ENCODE measurements around the gene TEAD4.

The TEAD4 gene

GRCh38 chr12:2960996-2961616 is 1.9 kb downstream of the TEAD4 start:
- no peak for DNase-seq

- no peak for DNase-seq
These were observed 2.5 kb downstream of the TEAD4 start for GRCh38 chr12:2961705-2962104.

- no peak for DNase-seq
These were observed 4.1 kb downstream of the TEAD4 start for GRCh38 chr12:2963154-2963759.

DNA sequence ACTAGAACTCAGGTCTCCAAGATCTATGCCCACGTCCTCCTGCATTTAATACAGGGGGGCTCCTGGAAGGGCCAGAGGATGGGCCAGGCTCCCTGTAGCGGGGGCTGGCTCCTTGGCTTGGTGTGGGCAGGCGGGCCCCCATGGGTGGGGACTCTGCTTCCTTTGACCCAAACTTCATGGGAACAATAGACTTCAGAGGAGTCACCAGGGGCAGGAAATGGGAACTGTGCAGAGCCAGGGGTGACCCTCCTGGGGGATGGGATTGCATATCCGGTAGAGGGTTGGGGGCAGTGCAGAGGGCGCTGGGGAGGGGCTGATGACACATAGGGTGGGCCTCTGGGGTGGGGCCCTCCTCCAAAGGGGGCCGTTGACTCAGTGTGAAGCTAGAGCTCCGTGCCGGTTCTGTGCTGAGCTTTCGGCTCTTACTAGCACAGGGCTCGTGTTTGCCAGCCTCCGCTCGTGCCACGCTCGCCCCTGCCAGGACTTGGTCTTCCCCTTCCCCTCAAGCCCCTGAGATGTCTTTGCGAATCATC is 4.6 kb downstream of the TEAD4 start:
- DNase-seq, result no peak

DNA sequence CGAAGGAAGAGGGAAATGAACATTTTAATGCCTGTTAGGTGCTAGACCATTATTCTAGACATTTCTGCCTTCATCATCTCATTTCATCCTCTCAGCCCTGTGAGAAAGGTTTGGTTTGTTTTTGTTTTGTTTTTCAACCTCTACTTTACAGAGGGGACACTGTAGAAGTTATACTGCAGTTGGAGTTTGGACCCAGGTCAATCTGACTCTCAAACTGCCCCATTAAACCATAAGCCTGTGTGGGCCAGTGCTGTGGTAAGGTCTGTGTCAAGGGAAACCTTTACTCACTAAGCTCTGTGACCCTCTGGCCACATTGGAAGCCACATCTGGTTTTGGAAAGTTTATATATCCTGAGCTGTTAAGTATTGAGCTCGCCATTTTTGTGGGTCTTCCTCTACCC is 8.5 kb downstream of the TEAD4 start:
- DNase-seq, result no peak

GRCh38 chr12:2970744-2971143 is 11.5 kb downstream of the TEAD4 start:
- DNase-seq, result no peak

DNA sequence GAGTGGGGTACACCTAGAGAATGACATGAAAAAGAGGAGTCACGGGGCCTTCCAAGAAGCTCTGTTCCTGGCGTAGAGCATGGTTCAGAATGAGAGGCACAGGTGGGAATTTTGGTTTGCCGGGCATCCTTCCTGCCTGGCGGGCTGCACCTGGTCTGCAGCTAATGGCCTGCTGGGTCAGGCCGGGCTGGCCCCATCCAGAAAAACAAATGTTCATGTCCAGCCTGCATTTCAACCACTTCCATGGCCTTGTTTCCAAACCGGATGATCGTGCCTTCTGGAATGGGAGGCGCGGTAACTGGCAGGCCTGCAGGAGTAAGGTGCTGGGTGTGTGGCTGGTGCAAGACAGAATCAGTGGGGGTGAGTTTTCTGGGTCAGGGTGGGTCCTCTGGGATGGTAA is 14.4 kb downstream of the TEAD4 start:
- no peak for DNase-seq

GRCh38 chr12:2974560-2974971 is 15.4 kb downstream of the TEAD4 start:
- DNase-seq, result no peak

DNA sequence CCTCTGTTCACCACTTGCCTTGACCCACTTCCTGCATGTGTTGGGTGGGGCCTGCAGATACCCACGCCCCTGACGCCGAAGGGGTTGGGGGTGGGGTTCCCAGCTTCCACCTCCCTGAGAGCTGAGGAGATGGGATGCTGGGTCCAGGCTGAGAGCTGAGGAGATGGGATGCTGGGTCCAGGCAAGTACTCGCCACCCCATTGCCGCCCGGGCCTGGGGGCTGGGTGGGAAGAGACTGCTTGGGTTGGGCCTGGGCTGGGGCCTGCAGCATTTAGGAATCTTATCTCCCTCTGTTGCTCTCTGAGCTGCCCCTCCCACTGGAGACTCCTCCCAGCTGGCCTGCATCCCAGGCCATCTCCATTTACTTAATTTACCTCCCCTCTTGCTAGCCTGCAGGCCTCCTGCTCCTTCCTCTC is 17.4 kb downstream of the TEAD4 start:
- no peak for DNase-seq

GRCh38 chr12:2977776-2978175 is 18.6 kb downstream of the TEAD4 start:
- DNase-seq, result no peak

- DNase-seq, result no peak
These were observed 20.6 kb downstream of the TEAD4 start for GRCh38 chr12:2979806-2980205.

DNA sequence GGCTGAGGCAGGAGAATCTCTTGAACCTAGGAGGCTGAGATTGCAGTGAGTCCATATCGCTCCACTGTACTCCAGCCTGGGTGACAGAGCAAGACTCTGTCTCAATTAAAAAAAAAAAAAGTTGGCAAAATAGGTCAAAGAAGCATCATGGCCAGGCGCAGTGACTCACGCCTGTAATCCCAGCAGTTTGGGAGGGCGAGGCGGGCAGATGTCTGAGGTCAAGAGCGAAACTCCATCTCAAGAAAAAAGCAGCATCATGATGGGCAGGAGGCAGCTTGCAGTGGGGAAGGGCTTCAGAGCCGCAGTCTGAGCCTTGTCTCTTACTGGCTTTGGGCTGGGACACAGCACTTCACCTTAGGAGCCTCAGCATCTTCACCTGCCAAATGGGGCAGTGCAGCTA is 21.4 kb downstream of the TEAD4 start:
- DNase-seq, result no peak

DNA sequence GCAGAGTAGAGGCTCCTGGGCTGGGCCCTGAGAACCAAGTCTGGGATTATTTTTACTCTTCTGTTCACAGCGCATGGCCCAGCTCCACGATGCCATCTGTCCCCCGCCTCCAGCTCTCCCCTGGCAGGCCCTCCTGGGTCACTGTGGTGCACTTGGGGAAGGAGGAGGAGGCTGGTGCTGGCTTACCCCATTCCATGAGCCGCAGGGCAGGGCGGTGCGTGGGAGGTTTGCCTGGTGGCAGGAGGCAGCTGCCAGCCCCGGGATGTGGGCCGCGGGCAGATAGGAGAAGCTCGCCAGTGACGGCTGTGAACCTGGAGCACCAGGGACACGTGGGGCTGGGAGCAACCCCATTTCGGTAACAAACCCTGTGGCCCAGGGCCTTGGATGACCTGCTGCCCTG is 23.2 kb downstream of the TEAD4 start:
- no peak for DNase-seq

GRCh38 chr12:2984249-2984648 is 25.1 kb downstream of the TEAD4 start:
- no peak for DNase-seq

GRCh38 chr12:2984698-2985097 is 25.5 kb downstream of the TEAD4 start:
- no peak for DNase-seq

GRCh38 chr12:2986876-2987275 is 27.7 kb downstream of the TEAD4 start:
- no peak for DNase-seq

DNA sequence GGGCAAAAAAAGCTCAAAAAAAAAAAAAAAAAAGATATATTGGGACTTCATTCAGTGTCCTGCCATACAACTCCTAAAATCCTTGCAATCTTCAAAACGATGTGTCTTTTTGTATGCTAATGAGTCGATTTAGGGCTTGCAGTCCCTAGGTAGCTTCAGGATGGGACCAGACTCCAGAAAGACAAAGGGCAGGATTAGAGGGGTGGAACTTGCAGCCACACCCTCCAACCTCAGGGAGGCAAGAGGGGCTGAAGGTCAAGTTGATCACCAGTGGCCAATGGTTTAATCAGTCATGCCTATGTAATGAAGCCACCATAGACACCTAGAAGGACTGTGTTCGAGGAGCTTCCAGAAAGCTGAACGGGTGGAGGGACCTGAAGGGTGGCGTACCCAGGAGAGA is 29.3 kb downstream of the TEAD4 start:
- DNase-seq, result no peak

DNA sequence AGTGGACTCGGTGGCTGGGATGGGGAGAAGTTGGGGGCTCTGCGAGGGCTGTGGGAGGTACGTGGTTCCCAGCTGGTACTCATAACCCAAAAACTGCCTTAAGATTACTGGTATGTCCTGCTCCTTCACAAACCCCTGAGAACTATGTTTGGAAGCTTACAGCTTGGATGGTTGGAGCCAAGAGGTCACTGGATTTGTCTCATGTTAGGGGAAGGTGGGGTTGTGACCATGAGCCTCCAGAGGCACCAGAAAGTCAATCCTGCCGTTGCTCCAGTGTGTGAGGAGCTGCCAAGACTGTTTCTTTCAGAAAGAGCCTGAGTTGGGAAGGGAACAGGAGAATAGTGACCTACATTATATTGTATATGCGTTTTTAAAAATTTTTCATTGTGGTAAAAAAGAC is 33.5 kb downstream of the TEAD4 start:
- DNase-seq, result no peak

DNA sequence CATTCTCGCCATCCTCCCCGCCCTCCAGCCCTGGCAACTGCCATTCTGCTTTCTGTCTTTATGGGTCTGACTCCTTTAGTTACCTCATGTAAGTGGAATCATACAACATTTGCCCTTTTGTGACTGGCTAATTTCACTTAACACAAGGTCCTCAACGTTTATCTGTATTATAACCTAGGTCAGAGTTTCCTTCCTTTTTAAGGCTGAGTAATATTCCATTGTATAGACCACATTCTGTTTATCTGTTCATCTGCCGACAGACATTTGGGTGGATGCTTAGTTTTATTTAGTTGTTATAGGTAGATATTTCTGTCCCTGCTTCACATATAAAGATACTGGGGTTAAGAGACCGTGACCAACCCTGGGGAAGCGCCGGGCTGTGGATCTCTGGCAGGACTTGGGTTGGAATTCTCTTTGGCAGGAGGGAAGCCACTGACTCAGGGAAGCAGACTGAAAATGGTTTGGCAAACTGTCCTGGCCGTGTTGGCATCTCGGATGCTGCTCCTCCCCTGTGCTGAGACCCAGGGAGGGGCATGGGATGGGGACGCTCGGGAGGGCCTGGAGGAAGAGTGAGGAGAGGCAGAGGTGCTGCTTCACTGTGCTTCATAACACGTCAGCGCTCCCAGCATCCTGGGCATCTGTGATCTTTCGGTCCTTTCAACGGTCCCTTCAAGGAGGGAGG is 38.9 kb downstream of the TEAD4 start:
- no peak for DNase-seq

- no peak for DNase-seq
These were observed 39.6 kb downstream of the TEAD4 start for GRCh38 chr12:2998789-2999264.

- no peak for DNase-seq
These were observed 40.2 kb downstream of the TEAD4 start for GRCh38 chr12:2999265-2999841.

DNA sequence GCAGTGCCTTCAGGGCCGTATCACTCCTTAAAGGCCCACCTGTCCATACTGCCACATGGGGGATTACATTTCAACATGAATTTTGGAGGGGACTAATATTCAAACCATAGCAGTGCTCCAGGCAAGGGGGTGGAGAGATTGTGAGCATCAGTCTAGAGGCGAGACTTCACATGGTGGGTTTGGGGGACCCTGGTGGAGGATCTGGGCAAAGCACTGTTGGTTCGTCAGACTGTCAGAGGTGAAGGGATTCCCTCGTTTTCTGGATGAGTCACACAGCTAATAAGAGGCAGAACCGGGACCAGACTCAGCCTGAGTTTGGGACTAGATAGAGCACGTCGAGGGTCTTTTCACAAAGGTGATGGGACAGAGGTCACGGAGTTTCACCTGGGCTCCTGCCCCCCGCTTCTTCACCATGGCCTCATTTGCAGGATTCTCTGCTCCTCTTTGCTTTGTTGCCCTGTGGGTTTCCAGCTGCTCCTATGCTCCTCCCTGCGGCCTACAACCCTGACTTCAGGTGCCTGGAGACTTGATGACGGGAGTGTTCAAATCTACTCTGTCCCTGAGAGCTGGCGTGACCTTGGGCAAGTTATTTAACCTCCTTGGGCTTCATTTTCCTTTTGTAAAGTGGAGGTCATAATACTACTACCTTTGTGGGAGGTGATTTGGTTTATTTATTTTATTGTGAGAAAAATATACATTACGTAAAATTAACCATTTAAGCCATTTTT is 41.5 kb downstream of the TEAD4 start:
- DNase-seq, result no peak

DNA sequence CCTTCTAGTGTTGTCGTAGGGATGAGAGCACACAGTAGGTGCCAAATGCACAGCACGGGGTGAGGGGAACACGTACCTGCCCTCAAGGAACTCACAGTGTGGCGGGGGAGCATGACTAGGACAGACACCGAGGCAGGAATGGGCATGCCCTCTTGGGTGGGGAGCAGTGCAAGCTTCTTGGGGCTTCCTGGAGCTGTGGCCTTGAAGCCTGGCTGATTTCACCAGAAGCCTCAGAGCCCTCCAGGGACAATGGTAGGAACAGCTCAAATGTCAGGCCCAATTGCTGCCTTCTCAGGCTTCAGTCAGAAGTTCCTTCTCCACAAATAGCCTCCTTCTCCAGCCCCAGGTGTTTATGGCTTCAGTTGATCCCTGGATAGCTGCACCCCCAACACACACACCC is 43.4 kb downstream of the TEAD4 start:
- DNase-seq, result no peak
